C4-2B (cell line): Measurements from ENCODE around the gene AXL.

ENCODE experiments used
- H3K27ac ChIP-seq: fragments of 450-650 bp; 2 replicates; pipeline ENCODE4 v1.5.1; 2017
- CTCF ChIP-seq: fragments of 450-650 bp; conservative IDR thresholded peaks from 2 replicates; pipeline ENCODE4 v1.5.1; 2017; ENCODE audit warnings: mild to moderate bottlenecking
- ZFX ChIP-seq: fragments of 450-650 bp; IDR thresholded peaks from 2 replicates; pipeline ENCODE4 v1.6.1; 2017

AXL gene

DNA sequence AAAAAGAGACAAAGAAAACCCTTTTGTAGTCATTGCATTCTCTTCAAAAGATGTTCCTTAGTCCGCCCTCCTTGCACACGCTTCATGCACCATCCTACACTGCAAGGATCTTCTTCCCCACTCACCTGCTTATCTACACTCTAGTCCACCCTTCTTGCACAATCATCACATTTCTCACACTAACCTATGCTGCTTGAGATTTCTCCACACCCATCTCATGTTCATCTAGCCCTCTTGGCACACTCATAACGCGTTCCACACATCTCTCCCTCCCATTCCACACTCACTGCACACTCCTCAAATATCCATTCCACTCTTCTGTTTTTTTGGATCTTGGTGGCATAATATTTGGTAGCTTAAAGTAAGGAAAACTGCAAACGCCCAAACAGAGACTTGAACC, 22.8 kb downstream of the AXL start:
- TF ChIP-seq CTCF (no peak), ZFX (no peak)
- no peak overlapping the region for H3K27ac ChIP-seq

GRCh38 chr19:41244117-41244516, 25.1 kb downstream of the AXL start:
- no peak overlapping the region for H3K27ac ChIP-seq
- TF ChIP-seq ZFX (no peak), CTCF (no peak)

GRCh38 chr19:41245843-41246242, 26.8 kb downstream of the AXL start:
- no peak overlapping the region for H3K27ac ChIP-seq
- TF ChIP-seq ZFX = no peak
- no peak for TF ChIP-seq CTCF

DNA sequence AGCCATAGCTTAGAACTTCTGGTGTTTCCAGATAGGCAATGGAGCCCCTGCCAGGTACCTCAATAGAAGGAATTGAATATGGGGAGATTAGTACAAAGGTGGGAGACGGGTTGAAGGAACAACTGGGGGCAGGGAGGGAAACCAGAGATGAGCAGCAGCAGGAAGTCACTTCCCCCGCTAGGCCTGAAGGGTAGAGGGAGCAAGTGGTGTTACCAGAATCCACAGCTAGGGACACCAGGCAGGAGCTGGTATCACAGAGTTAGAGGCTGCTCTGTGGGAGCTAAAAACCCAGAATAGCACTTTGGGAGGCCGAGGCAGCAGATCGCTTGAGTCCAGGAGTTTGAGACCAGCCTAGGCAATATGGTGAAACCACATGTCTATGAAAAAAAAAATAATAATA, 29.9 kb downstream of the AXL start:
- no peak overlapping the region for H3K27ac ChIP-seq
- TF ChIP-seq CTCF = no peak
- no peak for TF ChIP-seq ZFX

- H3K27ac ChIP-seq = no peak overlapping the region
- TF ChIP-seq ZFX (no peak), CTCF (no peak)
Observed at GRCh38 chr19:41249707-41250423, 30.8 kb downstream of the AXL start.

- TF ChIP-seq CTCF = no peak
- H3K27ac ChIP-seq = no peak overlapping the region
Observed at GRCh38 chr19:41253660-41254059, 34.6 kb downstream of the AXL start.

GRCh38 chr19:41255171-41255570, 36.1 kb downstream of the AXL start:
- no peak overlapping the region for H3K27ac ChIP-seq
- no peak for TF ChIP-seq ZFX
- TF ChIP-seq CTCF = no peak
